DMS153 (cell line): Measurements from ENCODE around the gene CCSER1.
A peak's percentile ranks its signal among the peaks of the same experiment; 100 is the strongest.

ENCODE experiments used
- DNase-seq: peaks from one replicate; lab custom pipeline; 2025; lab: John Stamatoyannopoulos, UW

CCSER1 gene

DNA sequence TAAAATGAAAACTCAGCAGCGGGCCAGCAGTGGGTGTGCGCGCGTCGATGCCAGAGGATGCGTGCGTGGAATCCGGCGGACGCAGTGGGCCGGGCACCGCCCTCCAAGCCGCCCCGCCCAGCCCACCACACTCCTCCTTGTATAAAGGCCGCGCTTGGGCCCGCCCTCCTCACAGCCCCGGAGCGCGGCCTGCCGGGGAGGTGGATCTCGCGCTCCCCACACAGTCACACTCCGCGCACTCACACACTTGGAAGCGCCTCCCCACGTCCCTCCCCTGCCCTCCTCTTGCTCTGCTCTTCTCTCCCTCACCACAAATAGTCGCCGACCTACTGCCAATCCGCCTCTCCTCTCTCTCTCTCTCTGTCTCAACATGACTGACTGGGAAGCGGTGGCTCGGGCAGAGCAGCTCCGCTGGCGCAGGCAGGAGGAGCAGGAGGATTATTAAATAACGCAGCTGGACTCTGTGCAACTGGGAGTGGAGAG is at the start of gene CCSER1:
TSS of gene CCSER1 (plus strand) at position 172 of the 483 bp plus-strand sequence.
- DNase-seq = peak; percentile 74

DNA sequence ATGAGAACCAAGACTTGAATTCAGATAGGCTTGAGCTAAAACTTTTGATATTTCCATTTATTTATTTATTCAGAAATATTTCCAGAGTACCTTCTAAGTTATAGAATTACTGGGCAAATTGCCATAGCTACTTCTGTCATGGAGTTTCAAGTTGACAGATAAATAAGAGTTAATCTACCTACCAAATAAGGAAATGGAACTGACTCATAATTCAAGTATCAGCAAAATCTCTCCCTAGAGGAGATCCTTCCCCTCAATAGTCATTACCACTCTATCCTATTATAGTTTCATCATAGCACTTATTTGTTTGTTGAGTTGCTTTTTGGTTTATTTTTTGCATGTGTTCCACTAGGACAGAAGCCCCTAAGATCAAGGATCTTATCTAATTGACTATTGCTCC is 48.8 kb upstream of the CCSER1 start:
- no peak for DNase-seq

DNA sequence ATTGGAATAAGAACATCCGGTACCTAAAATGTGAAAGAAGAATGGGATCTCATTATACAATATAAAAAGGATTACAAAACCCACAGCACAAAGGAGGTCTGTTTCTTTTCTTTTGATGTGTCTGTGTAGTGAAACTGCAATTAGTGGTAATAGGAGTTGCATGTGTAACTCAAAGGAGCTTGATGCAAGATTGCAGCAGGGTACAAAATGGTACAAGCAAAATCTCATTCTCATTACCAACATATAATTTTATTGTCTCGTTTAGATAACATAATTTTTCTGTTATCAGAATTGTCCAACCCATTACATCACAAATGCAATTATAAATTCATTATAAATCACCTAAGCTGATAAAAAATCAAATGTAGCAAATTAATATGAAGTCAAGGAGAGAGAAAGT is 47.1 kb upstream of the CCSER1 start:
- DNase-seq = no peak

DNA sequence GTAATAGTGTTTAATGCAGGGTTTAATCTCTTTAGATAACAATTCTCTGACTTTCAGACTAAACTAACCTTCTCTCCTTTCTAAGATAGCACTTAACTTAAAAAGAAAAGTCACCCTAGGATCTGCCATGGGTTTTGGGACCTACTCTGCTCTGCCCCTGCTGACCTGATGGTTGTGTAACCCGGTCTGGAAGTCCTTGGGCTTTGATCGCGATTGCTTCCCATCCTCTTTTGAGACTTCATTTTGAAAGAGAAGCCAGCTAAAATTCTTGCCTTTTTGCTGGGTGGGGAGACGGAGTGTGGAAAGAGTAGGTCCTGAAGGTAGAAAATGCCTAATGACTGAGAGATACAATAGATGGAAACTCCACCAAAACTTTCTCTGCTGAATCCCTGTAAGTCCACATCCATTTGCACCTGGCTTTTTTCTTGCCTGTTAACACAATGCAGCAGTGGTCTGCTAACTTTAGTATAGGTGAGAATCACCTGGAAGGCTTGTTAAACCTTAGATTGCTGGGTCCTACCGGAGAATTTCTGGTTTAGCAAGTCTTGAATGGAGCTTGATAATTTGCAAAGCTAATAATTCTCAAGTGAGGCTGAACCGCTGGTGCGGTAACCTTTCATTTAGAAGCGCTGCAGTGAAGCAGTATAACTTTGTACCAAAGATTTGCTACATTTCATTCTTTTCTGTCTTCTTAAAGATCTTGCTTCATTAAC is 45.6 kb upstream of the CCSER1 start:
- no peak for DNase-seq

DNA sequence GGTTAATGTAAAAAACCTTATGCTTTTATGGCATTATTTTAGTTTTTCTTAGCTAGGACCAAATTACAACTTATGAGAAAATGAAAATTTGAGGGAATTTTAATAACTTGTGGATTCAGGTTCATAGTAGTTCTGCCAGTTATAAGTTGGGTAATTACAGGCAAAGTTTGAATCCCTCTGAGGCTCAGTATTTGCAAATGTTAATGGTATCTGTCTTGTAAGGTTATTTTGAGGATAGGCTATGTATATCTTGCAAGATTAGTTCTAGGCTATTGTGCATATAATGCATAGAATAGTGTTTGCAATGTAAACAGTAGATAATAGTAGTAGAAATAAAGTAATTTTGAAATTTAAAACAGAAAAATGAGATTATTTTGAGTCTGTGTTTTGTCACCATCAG is 44.7 kb upstream of the CCSER1 start:
- no peak for DNase-seq

DNA sequence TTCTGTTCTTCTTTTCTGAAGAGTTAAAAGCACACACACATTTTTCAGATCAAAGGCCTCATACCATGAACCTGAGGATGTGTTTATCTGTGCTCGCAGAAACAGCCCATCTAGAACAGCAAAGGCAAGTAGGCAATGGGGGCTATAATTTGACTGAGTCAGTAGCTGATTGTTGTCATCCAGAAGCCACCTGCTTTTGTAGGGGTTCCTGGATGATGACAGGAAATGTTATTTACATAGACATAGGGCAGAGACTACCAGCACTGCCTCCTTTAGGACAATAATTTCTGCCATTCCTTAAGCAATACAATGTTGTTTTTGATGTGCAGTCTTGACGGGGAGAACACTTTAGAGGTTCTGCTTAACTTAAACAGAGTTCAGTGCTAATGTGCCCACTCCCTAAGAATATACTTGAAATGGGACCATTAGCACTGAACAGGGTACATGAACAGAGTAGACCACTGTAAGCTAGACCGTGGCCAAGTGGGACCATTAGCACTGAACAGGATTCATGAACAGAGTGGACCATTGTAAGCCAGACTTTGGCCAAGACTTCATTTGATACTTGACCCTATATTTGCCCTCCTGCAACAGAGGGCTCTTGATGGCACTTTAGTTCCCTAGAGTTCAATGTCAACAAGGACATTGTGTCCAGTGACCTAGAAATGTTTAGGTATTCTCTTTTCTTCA is 42.8 kb upstream of the CCSER1 start:
- no peak for DNase-seq

DNA sequence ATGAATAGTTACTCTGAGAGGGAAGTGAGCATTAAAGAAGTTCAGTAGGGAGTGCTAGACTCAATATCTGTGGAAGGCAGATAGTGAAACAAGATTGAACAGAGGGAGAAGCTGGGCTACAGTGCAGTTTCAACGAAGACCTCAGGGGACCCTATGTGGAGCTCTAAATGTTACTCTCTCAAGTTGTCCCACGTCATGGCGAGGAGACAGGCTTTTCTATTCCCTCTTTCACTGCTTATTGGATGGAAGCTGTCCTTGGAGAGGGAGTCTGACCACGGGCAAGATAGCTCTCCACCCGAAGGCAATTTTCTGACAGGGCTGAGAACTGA is 42.3 kb upstream of the CCSER1 start:
- no peak for DNase-seq

DNA sequence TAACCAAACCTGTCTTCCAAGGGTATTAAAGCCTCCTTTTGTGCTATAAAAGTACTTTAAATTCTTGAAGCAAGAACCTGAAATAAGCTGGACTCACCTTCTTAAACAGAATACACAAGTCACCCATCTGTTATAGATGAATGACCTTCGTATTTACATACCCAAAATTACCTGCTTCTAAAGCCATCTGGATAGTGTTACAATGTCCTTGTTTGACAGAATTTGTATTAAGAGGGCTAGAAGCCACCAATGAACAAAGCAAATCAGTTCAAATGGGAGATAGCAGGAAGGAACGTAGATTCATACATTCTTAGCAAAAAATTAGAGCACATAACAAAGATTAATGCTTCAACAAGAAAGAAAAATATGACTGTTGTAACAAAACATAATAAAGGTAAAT is 33.7 kb upstream of the CCSER1 start:
- no peak for DNase-seq

DNA sequence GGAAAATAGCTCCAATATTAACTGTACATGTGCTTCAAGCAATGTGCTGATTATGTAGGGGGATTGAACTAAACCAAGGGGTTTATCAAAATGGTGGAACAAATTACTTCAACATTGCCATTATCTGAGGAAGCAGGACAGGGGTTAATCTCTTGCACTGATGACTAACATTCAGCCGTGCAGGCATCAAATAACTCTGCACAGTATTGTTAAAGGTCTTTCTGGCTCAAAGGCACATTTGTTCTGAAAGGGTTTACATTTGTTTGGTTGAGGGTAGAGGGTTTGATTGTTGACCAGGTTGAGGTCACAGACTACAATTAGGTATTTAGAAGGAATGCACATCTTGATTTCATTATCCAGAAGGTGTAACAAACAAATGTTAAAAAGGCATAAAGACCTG is 32.2 kb upstream of the CCSER1 start:
- DNase-seq = no peak

DNA sequence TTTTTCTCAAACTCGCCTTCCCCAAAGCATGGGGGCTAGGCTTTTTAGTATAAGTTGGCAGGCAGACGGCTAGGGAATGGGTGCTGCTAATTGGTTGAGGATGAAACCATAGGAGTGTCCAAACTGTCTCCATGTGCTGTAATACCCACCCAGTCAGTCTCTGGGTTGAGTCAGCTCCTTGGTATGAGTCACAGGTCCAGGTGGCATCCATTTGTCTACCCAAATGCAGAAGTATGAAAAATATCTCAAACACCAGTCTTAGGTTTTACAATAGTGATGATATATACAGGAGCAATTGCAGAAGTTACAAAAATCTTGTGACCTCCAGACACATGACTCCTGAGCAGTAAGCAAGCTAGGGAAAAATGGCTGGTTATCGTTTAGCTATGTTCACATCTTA is 27.4 kb upstream of the CCSER1 start:
- no peak for DNase-seq

DNA sequence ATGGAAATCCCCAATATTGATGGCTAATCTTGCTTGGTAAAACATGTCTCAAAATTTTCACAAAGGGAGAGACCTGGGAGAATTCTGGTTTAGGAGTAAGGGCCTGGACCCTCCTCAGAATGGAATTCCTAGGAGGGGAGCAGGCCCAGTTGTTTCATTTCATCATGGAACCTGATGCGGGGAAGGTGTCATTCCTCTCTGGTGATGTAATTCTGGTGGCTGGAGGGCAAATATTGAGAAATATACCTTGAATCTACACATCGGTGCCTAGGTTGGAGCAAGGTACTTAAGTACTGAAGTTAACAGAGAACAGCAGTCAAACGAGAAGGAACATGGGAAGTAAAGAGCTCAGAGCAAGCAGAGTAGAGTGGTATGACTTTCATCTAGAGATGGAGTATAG is 23.2 kb upstream of the CCSER1 start:
- DNase-seq = no peak

DNA sequence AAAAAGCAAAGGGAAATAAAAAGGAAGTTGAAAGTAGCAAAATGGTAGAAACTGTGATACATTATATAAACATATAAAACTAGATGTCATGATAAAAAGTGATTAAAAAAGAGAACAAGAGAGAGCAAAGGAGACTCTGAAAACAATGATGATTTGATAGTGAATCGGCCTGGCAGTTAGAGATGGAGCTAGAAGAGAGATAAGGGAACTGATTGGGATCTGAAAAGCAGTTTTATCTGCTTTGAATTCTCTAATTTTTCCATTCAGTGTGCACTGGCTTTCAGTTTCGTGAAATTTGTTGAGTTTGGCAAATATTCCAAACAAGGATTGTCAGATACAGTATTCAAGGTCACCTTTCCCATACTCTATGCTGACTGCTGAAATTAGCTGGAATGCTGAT is 21.9 kb upstream of the CCSER1 start:
- no peak for DNase-seq

DNA sequence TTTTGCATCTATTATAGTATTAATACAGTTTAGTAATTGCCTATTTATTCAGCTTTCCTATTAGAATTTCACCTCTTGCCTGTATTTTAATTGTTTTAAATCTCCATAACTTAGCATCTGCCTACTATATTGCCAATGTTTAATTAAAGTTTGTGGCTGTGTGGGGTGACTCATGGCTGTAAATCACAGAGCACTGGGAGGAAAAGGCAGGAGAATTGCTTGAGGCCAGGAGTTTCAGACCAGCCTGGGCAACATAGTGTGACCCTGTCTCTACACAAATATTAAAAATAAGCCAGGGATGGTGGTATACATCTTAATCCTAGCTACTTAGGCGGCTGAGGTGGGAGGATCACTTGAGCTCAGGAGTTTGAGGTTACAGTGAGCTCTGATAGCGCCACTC is 14.5 kb upstream of the CCSER1 start:
- no peak for DNase-seq

DNA sequence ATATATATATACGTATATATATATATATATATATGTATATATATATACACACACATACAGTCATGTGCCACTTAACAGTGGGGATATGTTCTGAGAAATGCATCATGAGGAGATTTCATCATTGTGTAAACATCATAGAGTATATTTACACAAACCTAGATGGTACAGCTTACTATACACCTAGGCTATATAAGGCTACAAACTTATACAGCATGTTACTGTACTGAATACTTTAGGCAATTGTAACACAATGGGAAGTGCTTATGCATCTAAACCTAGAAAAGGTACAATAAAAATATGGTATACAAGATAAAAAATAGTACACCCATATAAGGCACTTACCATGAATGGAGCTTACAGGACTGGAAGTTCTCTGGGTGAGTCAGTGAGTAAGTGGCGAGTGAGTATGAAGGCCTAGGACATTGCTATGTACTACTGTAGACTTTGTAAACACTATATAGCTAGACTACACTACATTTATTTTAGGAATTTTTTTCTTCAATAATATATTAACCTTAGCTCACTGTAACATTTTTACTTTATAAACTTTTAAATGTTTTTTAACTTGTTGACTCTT is 13.2 kb upstream of the CCSER1 start:
- no peak for DNase-seq

DNA sequence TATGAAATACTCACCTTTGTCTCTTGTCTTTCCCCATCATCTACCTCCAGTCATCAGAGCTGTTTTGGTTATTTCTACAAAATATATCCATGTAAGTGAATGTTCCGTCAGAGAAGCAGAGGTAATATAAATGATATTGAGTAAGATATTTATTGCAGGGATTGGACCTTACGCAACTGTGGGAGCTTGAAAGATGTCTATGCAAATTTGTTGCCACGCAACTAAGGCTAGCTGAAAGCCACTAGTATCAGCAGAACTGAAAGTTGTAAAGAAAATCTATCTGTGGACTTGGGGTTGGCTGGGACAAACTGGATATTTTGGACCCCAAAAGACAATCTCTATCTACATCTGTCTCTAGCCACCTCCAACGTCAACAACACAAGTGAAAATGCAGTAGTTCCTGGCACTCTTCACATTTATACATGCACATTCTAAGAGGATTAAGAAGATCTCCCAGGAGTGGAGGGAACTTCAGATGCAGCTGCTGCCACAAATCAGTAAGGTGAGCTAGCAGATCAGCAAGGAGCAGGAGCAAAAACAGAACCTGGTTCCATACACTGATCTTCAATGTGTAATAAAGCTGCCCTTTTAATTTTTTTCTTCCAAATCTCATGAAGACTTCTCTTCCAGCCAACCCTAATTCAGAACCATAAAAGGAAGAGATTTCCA is 8.5 kb upstream of the CCSER1 start:
- DNase-seq = no peak

DNA sequence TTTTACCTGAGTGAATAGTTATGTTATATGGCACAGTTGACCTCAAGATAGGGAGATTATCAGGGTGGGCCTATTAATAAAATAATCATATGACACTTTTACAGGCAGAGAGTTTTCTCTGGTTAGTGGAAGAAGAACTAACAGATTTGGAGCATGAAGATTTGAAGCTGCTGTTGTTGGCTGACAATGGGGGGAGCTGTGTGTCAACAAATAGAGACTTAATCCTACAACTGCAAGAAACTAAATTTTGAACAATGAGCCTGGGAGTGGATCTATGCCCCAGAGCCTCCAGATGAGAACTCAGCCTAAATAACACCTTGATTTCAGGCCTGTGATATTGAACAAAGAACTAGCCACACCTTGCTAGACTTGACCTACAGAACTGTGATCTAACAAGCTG is 7.2 kb upstream of the CCSER1 start:
- no peak for DNase-seq

DNA sequence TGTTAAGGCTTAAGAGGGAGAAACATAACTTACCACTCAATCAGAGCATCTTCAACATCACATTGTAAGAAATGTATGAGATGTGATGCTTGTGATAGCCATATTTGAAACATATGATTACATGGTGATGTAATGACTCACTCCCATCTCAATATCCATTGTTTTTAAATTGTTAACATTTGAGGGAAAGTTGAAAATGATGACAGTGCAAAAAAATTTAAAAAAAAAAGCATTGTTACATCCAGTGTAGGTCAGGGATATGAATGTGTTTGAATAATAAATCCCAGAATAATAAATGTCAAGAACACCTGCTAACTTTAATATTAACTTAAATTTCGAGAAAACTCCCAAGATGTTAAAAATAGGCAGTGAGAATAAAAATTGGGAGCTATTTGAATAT is 6.4 kb upstream of the CCSER1 start:
- DNase-seq = no peak

DNA sequence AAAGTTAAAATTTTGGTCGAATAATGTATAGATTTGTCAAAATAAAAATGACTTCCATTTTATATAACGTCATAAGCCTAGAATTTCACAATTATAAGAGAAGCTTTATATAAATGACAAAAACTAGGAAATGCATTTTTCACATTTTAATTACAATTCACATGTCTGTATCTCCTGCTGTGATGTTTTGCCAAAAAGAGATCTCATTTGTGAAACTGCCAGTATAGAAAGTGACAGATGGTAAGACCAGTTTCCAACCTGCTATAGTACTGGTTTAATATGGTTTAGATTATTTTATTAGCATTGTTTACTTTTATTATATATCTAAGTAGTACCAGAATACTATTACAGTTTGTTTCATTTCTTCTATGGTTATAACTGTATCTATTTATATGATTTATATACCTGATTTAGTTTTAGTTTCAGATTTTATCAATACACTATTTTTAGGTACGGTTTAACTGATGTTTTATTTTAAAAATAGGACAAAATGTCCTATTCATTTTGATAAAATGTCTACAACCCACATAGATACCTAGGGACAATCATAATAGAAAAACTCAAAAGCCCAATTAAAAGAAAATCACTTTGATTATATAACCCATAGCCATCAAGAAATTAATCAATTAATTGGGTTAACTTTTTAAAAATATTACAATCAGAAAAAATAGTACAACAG is 5.4 kb upstream of the CCSER1 start:
- DNase-seq = no peak

DNA sequence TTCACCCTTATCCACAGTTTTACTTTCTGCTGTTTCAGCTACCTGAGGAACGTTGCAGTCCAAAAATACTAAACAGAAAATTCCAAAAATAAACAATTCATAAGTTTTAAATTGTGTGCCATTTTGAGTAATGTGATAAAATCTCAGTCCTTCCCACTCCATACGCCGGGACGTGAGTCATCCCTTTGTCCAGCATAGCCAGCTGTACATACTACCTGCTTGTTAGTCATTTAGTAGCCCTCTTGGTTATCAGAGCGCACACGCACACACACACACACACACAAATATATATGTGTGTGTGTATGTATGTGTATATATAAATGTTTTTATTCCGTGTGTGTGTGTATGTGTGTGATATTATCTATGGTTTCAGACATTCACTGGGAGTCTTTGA is 4.8 kb upstream of the CCSER1 start:
- DNase-seq = no peak

DNA sequence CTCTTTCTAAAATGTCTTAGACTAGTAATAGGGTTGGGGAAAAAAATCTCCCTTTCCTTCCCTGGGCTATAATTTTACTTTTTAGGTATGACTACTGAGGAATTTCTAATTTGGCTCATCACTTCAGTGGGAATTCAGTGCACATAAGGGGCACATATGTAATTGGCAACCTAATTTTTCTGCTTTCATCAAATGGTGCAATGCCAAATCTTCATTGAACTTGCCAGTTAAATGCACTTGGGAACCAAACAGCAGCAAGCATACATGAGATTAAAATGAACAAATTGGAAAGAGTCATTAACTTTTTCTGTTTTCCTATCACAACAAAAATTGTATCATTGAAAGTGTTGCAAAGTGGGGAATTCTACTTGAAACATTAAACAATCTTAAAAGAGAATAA is 2.9 kb upstream of the CCSER1 start:
- DNase-seq = no peak

DNA sequence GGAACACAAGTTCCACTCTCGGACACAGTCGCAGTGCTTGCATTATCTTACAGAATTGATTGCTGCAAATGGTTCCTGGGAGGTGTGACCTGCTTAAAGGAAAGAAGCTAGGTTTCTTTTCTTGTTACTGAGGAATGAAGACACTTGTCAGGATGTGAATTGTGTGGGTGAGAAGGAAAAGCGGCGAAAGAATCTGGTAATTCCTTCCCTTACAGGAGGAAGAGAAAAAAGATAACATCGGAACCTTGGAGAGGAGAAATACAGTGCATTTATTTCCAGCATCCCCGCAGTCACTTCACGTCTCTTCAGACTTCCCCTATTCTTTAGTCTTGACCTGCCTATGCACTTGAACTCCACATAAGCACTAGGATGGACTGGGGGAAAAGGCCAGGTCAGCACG is 389 bp upstream of the CCSER1 start:
- no peak for DNase-seq

DNA sequence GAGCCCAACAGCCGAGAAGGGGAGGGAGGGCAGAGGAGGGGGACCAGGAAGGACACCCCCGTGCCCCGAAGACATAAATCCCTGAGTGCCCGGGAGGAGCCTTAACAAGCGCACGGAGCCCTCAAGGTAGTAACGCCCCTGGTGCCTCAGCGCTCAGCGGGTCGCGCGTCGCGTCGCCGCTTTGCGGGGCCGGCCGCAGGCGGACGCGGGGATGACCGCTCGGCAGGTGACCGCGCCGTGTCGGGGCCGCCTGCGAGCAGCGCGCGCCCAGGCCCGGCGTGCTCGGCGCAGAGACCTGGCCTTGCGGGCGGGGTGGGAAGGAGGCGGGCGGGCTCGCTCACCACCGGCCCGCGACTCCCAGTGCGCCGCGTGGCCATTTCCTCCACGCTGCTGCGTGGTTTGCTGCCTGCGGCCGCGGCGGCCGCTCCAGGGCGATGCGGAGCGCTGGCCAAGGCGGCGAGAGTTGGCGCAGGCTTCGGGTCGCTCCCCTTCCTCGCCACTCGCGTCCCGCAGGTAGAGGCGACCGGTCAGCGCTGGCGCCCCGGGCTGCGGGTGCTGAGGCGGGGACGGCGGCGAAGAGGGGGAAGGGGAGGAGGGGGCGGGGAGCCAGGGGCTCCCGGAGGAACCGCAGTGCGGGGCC is 632 bp downstream of the CCSER1 start:
- no peak for DNase-seq
